GM18870 (cell line): Measurements from ENCODE around the gene IL17D.
"Not testable (repeated sequence)": the region's sequence is repeated elsewhere in the genome, so short reads cannot be mapped to it uniquely, and the experiment has no call there.

Experiments
- ATAC-seq: cut with Tn5 transposase; IDR thresholded peaks from one replicate; pipeline ENCODE4 v1.9.1; 2021; ENCODE audit warnings: moderate library complexity; ENCODE audit not compliant: unreplicated experiment

IL17D gene

GRCh38 chr13:20717581-20718542 lies 14.4 kb downstream of the IL17D start:
- no peak for ATAC-seq

GRCh38 chr13:20718958-20719566 lies 15.6 kb downstream of the IL17D start:
- no peak for ATAC-seq

- ATAC-seq: no peak
Measured at GRCh38 chr13:20719783-20720182, 16.3 kb downstream of the IL17D start.

- no peak for ATAC-seq
Measured at GRCh38 chr13:20720499-20720898, 17.0 kb downstream of the IL17D start.

- no peak for ATAC-seq
Measured at GRCh38 chr13:20721058-20721453, 17.6 kb downstream of the IL17D start.

GRCh38 chr13:20721454-20722357 lies 18.2 kb downstream of the IL17D start:
- no peak for ATAC-seq

GRCh38 chr13:20727856-20728255 lies 24.4 kb downstream of the IL17D start:
- ATAC-seq: no peak

- ATAC-seq: no peak
Measured at GRCh38 chr13:20728579-20729311, 25.2 kb downstream of the IL17D start.

- no peak for ATAC-seq
Measured at GRCh38 chr13:20729633-20730585, 26.4 kb downstream of the IL17D start.

- no peak for ATAC-seq
Measured at GRCh38 chr13:20738616-20739015, 35.1 kb downstream of the IL17D start.

GRCh38 chr13:20740021-20740420 lies 36.5 kb downstream of the IL17D start:
- ATAC-seq: no peak

- not testable (repeated sequence) for ATAC-seq
Measured at GRCh38 chr13:20743830-20744404, 40.4 kb downstream of the IL17D start.

GRCh38 chr13:20749377-20749776 lies 45.9 kb downstream of the IL17D start:
- no peak for ATAC-seq

- no peak for ATAC-seq
Measured at GRCh38 chr13:20754009-20754408, 50.5 kb downstream of the IL17D start.

- ATAC-seq: no peak
Measured at GRCh38 chr13:20760872-20761271, 57.4 kb downstream of the IL17D start.

- ATAC-seq: no peak
Measured at GRCh38 chr13:20767309-20767943, 63.9 kb downstream of the IL17D start.

GRCh38 chr13:20769091-20769490 lies 65.6 kb downstream of the IL17D start:
- no peak for ATAC-seq

- ATAC-seq: no peak
Measured at GRCh38 chr13:20769834-20770233, 66.3 kb downstream of the IL17D start.
